Heart left ventricle (tissue), 16 donors: ENCODE measurements around the gene AHNAK2. TPM values are rescaled to one million over a fixed set of nuclear protein-coding genes. Genes with fewer than 3 reads are reported as not detected.

Experiments
- ATAC-seq, 4 donors: fragments of 200-7000 bp; cut with Tn5 transposase; one replicate each; pipeline ENCODE4 v1.9.1; 2020 to 2022; ENCODE audit warnings: moderate library complexity in 4 of 4, mild to moderate bottlenecking in 3 of 4, moderate number of reproducible peaks in 1 of 4
- DNase-seq, 5 donors: peaks; one replicate each; pipeline ENCODE4 v3.0.0-alpha.2; 2020
- H3K27ac ChIP-seq, 12 donors: fragments of 200-600 bp; sonication (generic) in 4 of 12; one replicate each; pipeline versions ENCODE4 v1.5.0 to v1.8.0; 2016 to 2022; ENCODE audit warnings: mild to moderate bottlenecking in 2 of 12
- H3K27me3 ChIP-seq, 9 donors: fragments of 200-600 bp; sonication (generic) in 2 of 9; one replicate each; pipeline versions ENCODE4 v1.5.1 to v1.8.0; 2016 to 2022; ENCODE audit warnings: mild to moderate bottlenecking in 3 of 9
- H3K36me3 ChIP-seq, 9 donors: fragments of 200-600 bp; sonication (generic) in 2 of 9; one replicate each; pipeline versions ENCODE4 v1.5.0 to v1.8.0; 2018 to 2022; ENCODE audit warnings: mild to moderate bottlenecking in 2 of 9
- H3K4me1 ChIP-seq, 12 donors: fragments of 200-600 bp; sonication (generic) in 4 of 12; one replicate each; pipeline versions ENCODE4 v1.5.0 to v1.8.0; 2016 to 2022; ENCODE audit warnings: mild to moderate bottlenecking in 3 of 12
- H3K4me3 ChIP-seq, 12 donors: fragments of 200-600 bp; sonication (generic) in 4 of 12; one replicate each; pipeline versions ENCODE4 v1.5.0 to v1.8.0; 2017 to 2022; ENCODE audit warnings: mild to moderate bottlenecking in 9 of 12, moderate library complexity in 4 of 12
- H3K9me3 ChIP-seq, 12 donors: fragments of 200-600 bp; sonication (generic) in 4 of 12; one replicate each; pipeline versions ENCODE4 v1.5.0 to v1.8.0; 2016 to 2022; ENCODE audit warnings: mild to moderate bottlenecking in 1 of 12
- POLR2A ChIP-seq, 2 donors: fragments of 450-650 bp; IDR thresholded peaks; one replicate each; pipeline ENCODE4 v1.6.1; 2017; ENCODE audit warnings: antibody characterized with exemption in 2 of 2, mild to moderate bottlenecking in 2 of 2, moderate library complexity in 2 of 2
- WGBS, 4 donors: extraction: QIAGEN DNeasy Blood & Tissue Kit in 2 of 4; methylation state at CpG; one replicate each; pipeline versions ENCODE4 v1.1.5 to v1.1.7; 2013 to 2018; 5-methylcytosine and 5-hydroxymethylcytosine counted together
- intact Hi-C, 10 donors: fragments of 100-400 bp; cut with DNase I; formaldehyde crosslinking; loops; one replicate each; pipeline versions ENCODE4 v1.11.1 to v1.14.2; 2022
- polyA plus RNA-seq, 2 donors: library from polyadenylated mRNA; stranded (reverse); fragments of 200-250 nt; gene quantifications; one replicate each; pipeline ENCODE4 v1.2.3, GENCODE V29; 2013
- total RNA-seq, 9 donors: library from RNA; depleted of rRNA in 2 of 9; stranded (reverse); fragments of >200 nt in 2 of 9; fragmentation: NEBNext Ultra II Directional in 3 of 9; extraction: Animal tissue kit (Norgen Biotek cat#: 25700) in 3 of 9; gene quantifications; one replicate each; pipeline versions ENCODE4 v1.1.0 to v1.2.4, GENCODE V29; 2016 to 2023
- TF ChIP-seq, protein P1 (sequence below), 12 donors: fragments of 200-600 bp; sonication (generic) in 4 of 12; IDR thresholded peaks; one replicate each; pipeline versions ENCODE4 v1.5.0 to v1.8.0; 2018 to 2022; ENCODE audit warnings: antibody characterized with exemption in 12 of 12, mild to moderate bottlenecking in 5 of 12
- donor health status: ischemic (EF 13 %, LVEDD 7.1; RV severe dilation, severe dysfunction).
- donor health status: healthy with polysubstance abuse.
- donor health status: DM: no; HTN: yes; CAD: no.
- donor health status: DM: no; HTN: no; CAD: no.
- donor health status: ischemic (EF 25% LVEDD 6.9; RV normal size, moderate dysfunction).
- donor health status: ischemic (EF 25% LVEDD 5.7; RV mildly dilated, moderate dysfunction).
- donor health status: healthy.
- donor health status: DM: yes; HTN: yes; CAD: no.
- donor health status: ischemic (EF 35%, LVEDD 5.7; RV mildly dilated, moderate dysfunction).
- donor health status: nonischemic (EF 11% LVEDD 7.7; RV severe dilation, severe dysfunction).
- donor health status: DM: yes; HTN: yes; CAD: no.
- donor health status: PGD.
- donor health status: ischemic (EF 29% LVEDD 5.4; RV normal size, mild dysfunction).
- donor health status: nonischemic (EF 23%, LVEDD 6.1; RV moderate dilation, normal function).

AHNAK2 gene
- total and polyA plus RNA-seq, 11 donors, result 1.5 to 22.3 (median 2.9) TPM

DNA sequence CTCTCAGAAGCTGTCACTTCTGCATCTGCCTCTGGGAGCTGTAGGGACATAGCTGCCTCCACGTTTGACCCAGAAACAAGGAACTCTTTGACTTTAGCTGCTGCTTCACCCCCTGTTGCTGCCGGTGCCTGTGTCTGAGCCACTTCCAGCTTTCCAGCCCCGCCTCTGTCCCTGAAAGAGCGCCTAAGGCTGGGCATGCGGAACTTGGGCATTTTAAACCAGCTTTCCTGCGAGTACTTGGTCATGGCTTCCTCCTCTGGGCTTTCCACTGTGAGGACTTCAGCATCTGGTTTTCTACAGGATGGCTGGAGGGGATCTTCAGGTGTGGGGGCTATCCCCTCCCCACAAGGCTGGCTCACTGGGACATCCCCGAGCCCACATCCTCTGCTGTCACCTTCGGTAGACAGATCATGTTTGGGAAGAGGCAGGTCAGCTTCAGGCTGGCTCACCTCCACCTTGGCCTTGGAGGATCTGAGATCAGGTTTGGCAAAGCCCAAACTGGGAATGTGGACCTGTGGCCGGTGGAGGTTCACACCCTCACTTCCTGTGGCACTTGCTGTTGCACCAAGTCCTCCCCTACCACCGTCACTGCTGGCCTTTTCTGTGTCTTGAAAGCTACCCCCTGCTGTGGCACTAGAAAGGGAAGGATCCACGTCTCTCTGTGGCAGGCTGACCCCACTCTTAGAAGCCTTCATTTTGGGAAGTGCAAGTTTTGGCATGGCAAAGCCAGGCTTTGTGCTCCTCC lies 38.3 kb downstream of the AHNAK2 start:
- intact Hi-C loops, result no loop called here
- Histone ChIP-seq H3K4me1 (peaks cover 0 to 3% (median 0%) of the 10 kb centered on the region in 12 donors), H3K9me3 (no peaks in the 10 kb centered on the region), H3K4me3 (no peak overlapping the region), H3K36me3 (no peaks in the 10 kb centered on the region), H3K27ac (no peak overlapping the region), H3K27me3 (peaks cover 0 to 7% (median 0%) of the 10 kb centered on the region in 9 donors)
- 59 to 72% (median 66%) methylated on average over 11 of the region's 11 CpGs for WGBS, 4 donors
- ATAC-seq (no peak), DNase-seq (peak in 1 of 5 donors; percentile 32)
- no peak for TF ChIP-seq POLR2A (IDR thresholded peaks at IDR 0.05)
- TF ChIP-seq, protein P1, sequence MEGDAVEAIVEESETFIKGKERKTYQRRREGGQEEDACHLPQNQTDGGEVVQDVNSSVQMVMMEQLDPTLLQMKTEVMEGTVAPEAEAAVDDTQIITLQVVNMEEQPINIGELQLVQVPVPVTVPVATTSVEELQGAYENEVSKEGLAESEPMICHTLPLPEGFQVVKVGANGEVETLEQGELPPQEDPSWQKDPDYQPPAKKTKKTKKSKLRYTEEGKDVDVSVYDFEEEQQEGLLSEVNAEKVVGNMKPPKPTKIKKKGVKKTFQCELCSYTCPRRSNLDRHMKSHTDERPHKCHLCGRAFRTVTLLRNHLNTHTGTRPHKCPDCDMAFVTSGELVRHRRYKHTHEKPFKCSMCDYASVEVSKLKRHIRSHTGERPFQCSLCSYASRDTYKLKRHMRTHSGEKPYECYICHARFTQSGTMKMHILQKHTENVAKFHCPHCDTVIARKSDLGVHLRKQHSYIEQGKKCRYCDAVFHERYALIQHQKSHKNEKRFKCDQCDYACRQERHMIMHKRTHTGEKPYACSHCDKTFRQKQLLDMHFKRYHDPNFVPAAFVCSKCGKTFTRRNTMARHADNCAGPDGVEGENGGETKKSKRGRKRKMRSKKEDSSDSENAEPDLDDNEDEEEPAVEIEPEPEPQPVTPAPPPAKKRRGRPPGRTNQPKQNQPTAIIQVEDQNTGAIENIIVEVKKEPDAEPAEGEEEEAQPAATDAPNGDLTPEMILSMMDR (IDR thresholded peaks at IDR 0.05), result no peak

DNA sequence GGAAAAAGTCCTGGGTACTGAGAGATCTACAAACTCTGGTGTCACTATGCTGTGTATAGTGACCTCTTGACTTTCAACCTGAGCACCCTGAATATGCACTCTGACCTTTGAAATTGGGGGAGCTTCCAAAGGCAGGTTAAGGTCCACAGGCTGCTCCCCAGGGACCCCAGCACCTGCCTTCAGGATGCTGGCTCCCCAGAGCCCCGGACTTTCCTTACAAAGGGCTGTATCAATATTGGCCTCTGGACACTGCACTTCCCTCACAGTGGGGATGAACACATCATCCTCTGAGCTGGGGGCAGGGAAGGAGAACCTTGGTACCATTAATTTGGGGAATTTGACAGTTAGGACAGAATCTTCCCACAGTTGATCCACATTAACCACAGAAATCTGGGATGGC lies 39.2 kb downstream of the AHNAK2 start:
- H3K9me3 ChIP-seq, result no peaks in the 10 kb centered on the region
- peaks cover 0 to 13% (median 0%) of the 10 kb centered on the region in 9 donors for H3K27me3 ChIP-seq
- DNase-seq, result no peak
- no peak for ATAC-seq
- WGBS, 4 donors, result 79 to 100% (median 88%) methylated on average over 1 of the region's 1 CpG; no CpG with 5 or more reads in 1 of the 4 donors
- H3K4me3 ChIP-seq, result no peak overlapping the region
- TF ChIP-seq, protein P1 (IDR thresholded peaks at IDR 0.05), result no peak
- no peak for TF ChIP-seq POLR2A (IDR thresholded peaks at IDR 0.05)
- no peaks in the 10 kb centered on the region for H3K36me3 ChIP-seq
- H3K4me1 ChIP-seq, result peaks cover 0 to 3% (median 0%) of the 10 kb centered on the region in 12 donors
- no peak overlapping the region for H3K27ac ChIP-seq
- intact Hi-C loops, result no loop called here

DNA sequence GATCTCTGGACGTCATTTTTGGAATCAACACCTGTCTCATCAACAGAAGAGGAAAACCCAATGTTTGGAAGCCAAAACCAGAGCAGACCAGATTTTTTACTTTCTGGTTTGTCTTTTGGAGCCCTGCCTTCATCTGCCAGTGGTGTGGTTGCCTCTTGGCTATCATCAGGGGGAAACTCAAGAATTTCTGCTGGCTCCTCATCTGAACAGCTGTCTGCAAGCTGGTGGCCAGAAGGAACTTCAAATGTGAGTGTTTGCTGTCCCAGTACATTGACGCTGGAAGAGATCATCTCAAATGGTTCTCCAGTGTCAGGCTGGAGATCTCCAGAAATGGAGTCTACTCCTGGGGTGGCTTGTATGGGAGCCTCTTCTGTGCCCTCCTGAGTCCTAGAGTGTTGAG lies 39.7 kb downstream of the AHNAK2 start:
- no peak overlapping the region for H3K4me3 ChIP-seq
- H3K27me3 ChIP-seq, result peaks cover 0 to 13% (median 0%) of the 10 kb centered on the region in 9 donors

DNA sequence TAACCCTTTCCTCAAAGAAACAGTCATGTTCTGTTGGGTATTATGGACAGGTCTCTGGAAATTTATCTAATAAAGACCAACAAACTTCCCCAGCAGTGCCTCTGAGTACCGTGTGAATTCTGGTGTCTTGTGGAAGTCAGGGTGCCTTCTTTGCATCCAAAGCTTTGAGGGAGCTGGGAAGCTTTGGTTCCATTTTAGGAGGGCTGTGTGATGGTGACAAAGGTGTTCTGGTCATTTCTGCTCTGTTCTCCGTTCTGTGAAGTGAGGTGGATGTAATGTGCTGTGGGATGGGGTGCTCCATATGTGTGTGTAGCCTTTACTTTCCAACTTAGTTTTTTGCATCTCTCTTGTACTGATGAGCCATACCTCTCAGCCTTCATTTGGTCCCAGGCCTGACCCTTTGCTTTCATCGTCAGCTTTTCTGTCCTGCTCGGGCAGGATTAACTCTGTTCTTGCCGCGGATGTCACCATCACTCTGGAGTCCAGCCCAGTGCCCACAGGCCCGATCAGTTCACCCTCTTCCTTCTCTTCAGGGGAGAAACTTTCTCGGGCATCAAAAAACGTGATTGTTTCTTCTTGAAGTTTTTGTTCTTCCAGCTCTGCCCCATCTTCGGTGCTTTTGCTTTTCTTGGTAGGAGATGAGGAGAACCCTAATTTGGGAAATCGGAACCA lies 40.3 kb downstream of the AHNAK2 start:
- Histone ChIP-seq H3K4me1 (peaks cover 0 to 5% (median 4%) of the 10 kb centered on the region in 12 donors), H3K27me3 (peaks cover 0 to 13% (median 3%) of the 10 kb centered on the region in 9 donors), H3K36me3 (no peaks in the 10 kb centered on the region), H3K4me3 (no peak overlapping the region), H3K27ac (no peak overlapping the region), H3K9me3 (no peaks in the 10 kb centered on the region)
- intact Hi-C loops, result no loop called here
- 74 to 81% (median 77%) methylated on average over 11 of the region's 11 CpGs for WGBS, 4 donors
- no peak for TF ChIP-seq POLR2A (IDR thresholded peaks at IDR 0.05)
- TF ChIP-seq, protein P1 (IDR thresholded peaks at IDR 0.05), result no peak
- no peak for DNase-seq
- ATAC-seq, result no peak

More for the DNA sequence above, 39.7 kb downstream of the AHNAK2 start:
- no peak for DNase-seq
- Histone ChIP-seq H3K4me1 (peaks cover 0 to 3% (median 0%) of the 10 kb centered on the region in 12 donors), H3K9me3 (no peaks in the 10 kb centered on the region), H3K27ac (no peak overlapping the region), H3K36me3 (no peaks in the 10 kb centered on the region)
- WGBS, 4 donors, result 60 to 88% (median 79%) methylated on average over 1 to 2 of the region's 2 CpGs
- no peak for TF ChIP-seq POLR2A (IDR thresholded peaks at IDR 0.05)
- TF ChIP-seq, protein P1 (IDR thresholded peaks at IDR 0.05), result no peak
- ATAC-seq, result no peak
- intact Hi-C loops, result no loop called here
